Pancreas (tissue), 10 donors: ENCODE results near the gene ANKAR. TPM values are rescaled to one million over a fixed set of nuclear protein-coding genes. Genes with fewer than 3 reads are reported as not detected.

ENCODE experiments used
- ATAC-seq, 4 donors: fragments of 200-7000 bp; cut with Tn5 transposase; one replicate each; pipeline versions ENCODE4 v1.8.0 to v1.9.1; 2020; ENCODE audit warnings: mild to moderate bottlenecking in 4 of 4, moderate library complexity in 4 of 4
- DNase-seq, 6 donors: peaks; one replicate each; pipeline ENCODE4 v3.0.0-alpha.2; 2020
- FAIRE-seq: peaks from 2 replicates; lab custom pipeline; 2012; peaks lifted over from hg19 to GRCh38; lab: Jason Lieb, UNC
- H3K27ac ChIP-seq, 4 donors: fragments of 200-600 bp; sonication (generic); 1 replicate in 3 of 4; 2 replicates in 1 of 4; pipeline versions ENCODE4 v1.5.0 to v1.8.0; 2020
- H3K27me3 ChIP-seq, 4 donors: fragments of 200-600 bp; one replicate each; pipeline ENCODE4 v1.8.0; 2021
- H3K36me3 ChIP-seq, 3 donors: fragments of 200-600 bp; sonication (generic) in 1 of 3; one replicate each; pipeline versions ENCODE4 v1.5.0 to v1.8.0; 2020 to 2021
- H3K4me1 ChIP-seq, 3 donors: fragments of 200-600 bp; one replicate each; pipeline ENCODE4 v1.8.0; 2021
- H3K4me3 ChIP-seq, 4 donors: fragments of 200-600 bp; sonication (generic) in 2 of 4; one replicate each; pipeline versions ENCODE4 v1.5.0 to v1.8.0; 2020 to 2021
- H3K9me3 ChIP-seq, 4 donors: fragments of 200-600 bp; one replicate each; pipeline ENCODE4 v1.8.0; 2021
- whole genome bisulfite sequencing, 2 donors: extraction: QIAGEN DNeasy Blood & Tissue Kit; methylation state at CpG; one replicate each; pipeline ENCODE4 v1.1.7; 2013; 5-methylcytosine and 5-hydroxymethylcytosine counted together
- intact Hi-C, 3 donors: fragments of 100-400 bp; cut with DNase I; formaldehyde crosslinking; loops; one replicate each; pipeline versions ENCODE4 v1.11.1 to v1.14.2; 2022
- polyA plus RNA-seq, 2 donors: library from polyadenylated mRNA; stranded (reverse); fragments of 200-250 nt; gene quantifications; one replicate each; pipeline ENCODE4 v1.2.3, GENCODE V29; 2013
- total RNA-seq, 6 donors: library from RNA; stranded (reverse); fragmentation: NEBNext Ultra II Directional in 4 of 6; extraction: Animal tissue kit (Norgen Biotek cat#: 25700) in 4 of 6; gene quantifications; one replicate each; pipeline versions ENCODE4 v1.2.1 to v1.2.4, GENCODE V29; 2021 to 2023
- TF ChIP-seq, protein P1 (sequence below), 4 donors: fragments of 200-600 bp; sonication (generic) in 3 of 4; IDR thresholded peaks; one replicate each; pipeline versions ENCODE4 v1.5.0 to v1.8.0; 2021; ENCODE audit warnings: antibody characterized with exemption in 4 of 4
- donor health status: healthy with polysubstance abuse.
- donor health status: DM: no; HTN: no; CAD: no; lungs with moderate emphysema.
- donor health status: DM: no; HTN: no; CAD: no.
- donor health status: control.
- donor health status: control.
- donor health status: Bipolar disorder and iron deficiency.
- donor health status: DM: yes; HTN: yes; CAD: no.
- donor health status: DM: no; HTN: no; CAD: no.
- donor health status: DM: no; HTN: no; CAD: no.
- donor health status: DM: yes; HTN: yes; CAD: no.

The ANKAR gene, protein sequence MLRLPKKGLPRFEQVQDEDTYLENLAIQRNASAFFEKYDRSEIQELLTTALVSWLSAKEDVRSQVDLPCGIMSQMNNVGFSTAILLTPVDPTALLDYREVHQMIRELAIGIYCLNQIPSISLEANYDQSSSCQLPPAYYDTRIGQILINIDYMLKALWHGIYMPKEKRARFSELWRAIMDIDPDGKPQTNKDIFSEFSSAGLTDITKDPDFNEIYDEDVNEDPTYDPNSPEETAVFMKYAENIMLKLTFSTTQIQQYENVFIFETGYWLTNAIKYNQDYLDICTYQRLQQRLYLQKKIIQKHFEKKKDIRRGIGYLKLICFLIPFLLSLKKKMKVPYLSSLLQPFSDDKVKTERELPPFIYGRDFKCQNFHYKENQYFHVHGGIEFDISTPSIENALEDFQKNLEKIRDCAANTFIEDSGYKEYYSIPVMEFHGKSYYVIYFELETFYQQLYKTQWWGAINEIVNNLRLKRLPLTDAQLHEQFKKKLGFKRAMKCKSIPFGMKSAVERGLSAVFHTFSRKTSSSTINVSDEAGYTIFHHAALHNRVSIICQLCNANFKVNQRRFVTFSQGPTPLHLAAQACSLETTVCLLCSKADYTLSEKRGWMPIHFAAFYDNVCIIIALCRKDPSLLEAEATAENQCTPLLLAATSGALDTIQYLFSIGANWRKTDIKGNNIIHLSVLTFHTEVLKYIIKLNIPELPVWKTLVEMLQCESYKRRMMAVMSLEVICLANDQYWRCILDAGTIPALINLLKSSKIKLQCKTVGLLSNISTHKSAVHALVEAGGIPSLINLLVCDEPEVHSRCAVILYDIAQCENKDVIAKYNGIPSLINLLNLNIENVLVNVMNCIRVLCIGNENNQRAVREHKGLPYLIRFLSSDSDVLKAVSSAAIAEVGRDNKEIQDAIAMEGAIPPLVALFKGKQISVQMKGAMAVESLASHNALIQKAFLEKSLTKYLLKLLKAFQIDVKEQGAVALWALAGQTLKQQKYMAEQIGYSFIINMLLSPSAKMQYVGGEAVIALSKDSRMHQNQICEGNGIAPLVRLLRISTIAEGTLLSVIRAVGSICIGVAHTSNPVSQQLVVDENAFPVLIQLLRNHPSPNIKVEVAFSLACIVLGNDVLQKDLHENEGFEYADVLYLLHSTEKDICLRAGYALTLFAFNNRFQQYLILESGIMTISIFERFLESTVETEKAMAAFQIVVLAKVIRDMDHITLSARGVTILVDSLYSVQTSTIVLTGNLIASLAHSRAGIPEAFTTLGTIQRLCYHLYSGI (N-terminal part only)
- total RNA-seq (1 to 10 TPM; 4.0 to 8.9 (median 6.3) TPM), polyA plus RNA-seq (1 to 10 TPM; 3.1 to 4.7 TPM)

DNA sequence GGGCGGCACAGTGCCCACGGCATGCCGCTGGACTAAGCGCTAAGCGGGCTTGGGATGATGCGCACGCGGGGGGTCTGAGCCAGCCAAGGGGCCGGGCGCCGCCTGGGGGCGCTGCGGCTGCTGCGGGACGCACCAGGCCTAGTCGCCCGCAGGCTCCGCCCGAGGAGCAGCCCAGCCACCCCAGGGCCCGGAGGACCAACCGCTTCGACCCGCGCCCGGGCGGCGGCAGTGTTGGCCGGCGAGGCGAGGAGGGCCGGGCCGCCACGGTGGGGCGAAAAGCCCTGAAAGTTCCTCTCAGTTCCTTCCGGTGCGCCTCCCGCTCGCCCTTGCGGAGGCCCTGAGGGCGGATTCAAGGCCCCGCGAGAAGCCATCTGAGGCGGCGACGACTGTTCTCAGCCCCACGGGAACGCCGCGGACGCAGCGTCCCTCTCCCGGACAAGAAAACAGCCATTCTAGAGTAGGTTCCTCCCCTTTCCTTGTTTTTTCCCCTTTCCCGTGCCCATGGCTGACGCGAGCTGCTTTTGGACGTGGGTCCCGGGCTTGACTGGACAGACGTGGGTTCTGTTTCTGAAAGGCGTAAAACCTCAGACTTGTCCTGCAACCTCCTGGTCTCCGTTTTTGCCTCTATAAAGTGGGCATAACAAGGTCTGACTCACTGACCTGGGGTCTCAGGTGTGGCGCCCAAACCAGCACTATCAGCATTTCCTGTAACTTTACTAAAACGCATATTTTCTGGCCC lies at the start of gene ANKAR:
TSS of gene ANKAR (plus strand) at position 297 of the 739 bp plus-strand sequence. CDS start 1,821 bp downstream, outside the sequence.
- TF ChIP-seq, protein P1, sequence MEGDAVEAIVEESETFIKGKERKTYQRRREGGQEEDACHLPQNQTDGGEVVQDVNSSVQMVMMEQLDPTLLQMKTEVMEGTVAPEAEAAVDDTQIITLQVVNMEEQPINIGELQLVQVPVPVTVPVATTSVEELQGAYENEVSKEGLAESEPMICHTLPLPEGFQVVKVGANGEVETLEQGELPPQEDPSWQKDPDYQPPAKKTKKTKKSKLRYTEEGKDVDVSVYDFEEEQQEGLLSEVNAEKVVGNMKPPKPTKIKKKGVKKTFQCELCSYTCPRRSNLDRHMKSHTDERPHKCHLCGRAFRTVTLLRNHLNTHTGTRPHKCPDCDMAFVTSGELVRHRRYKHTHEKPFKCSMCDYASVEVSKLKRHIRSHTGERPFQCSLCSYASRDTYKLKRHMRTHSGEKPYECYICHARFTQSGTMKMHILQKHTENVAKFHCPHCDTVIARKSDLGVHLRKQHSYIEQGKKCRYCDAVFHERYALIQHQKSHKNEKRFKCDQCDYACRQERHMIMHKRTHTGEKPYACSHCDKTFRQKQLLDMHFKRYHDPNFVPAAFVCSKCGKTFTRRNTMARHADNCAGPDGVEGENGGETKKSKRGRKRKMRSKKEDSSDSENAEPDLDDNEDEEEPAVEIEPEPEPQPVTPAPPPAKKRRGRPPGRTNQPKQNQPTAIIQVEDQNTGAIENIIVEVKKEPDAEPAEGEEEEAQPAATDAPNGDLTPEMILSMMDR (IDR thresholded peaks at IDR 0.05), result peak; percentile 81 to 87 (median 83)
- FAIRE-seq, result no peak

DNA sequence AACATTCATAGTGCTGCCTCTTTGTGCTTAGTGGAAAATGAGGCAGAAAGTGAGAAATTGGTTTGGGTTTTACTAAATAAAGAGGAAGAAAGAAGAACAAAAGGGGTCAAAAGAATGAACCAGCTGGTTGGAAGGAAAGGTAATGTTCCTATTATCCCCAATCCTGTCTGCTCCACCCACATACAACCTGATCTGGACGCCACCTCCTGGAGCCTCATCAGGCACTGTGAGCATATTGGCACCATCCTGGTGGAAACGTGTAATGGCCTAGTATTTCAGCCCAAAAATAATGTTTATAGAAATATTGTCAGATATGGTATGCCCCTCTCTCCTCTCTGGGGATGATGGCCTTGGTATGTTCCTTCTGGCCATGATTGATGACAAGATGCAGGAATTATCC lies 48.8 kb upstream of the ANKAR start:
- DNase-seq, result no peak
- intact Hi-C loops, result no loop called here

More for the DNA sequence above, at the start of gene ANKAR:
- no peaks in the 10 kb centered on the region for H3K9me3 ChIP-seq
- H3K4me1 ChIP-seq, result peaks cover 0 to 4% (median 0%) of the 10 kb centered on the region in 3 donors
- ATAC-seq (peak; percentile 99), DNase-seq (peak; percentile 90 to 96 (median 93))
- H3K4me3 ChIP-seq, result peak within 1 kb of the TSS; percentile 57 to 75 (median 62)
- intact Hi-C loops, result no loop called here
- WGBS, 2 donors, result 0 to 1% methylated on average over 48 to 62 of the region's 62 CpGs
- H3K27ac ChIP-seq, result peak within 1 kb of the TSS; percentile 87 to 98 (median 92)
- H3K36me3 ChIP-seq, result peaks cover 0 to 7% (median 0%) of the 10 kb centered on the region in 3 donors
- H3K27me3 ChIP-seq, result no peaks in the 10 kb centered on the region

DNA sequence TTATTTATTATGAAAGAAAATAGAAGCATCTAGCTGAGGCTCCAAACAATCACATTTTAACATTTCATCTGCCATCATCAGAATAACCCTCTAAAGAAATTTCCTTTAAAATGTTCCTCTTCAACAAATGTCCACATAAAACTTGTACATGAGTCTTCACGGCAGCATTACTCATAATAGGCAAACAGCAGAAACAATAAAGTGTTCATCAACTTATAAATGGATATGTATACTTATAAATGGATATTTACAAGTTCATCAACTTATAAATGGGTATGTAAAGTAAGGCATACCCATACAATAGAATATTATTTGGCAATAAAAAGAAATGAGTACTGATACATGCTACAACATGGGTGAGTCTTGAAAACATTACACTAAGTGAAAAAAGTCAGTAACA lies 46.7 kb upstream of the ANKAR start:
- intact Hi-C loops, result no loop called here
- FAIRE-seq, result no peak
- TF ChIP-seq, protein P1 (IDR thresholded peaks at IDR 0.05), result no peak
- no peak overlapping the region for H3K4me3 ChIP-seq
- no peak for DNase-seq
- ATAC-seq, result no peak
- no peak overlapping the region for H3K27ac ChIP-seq
- 85 to 90% methylated on average over 1 of the region's 1 CpG for WGBS, 2 donors
- H3K36me3 ChIP-seq, result no peaks in the 10 kb centered on the region
- no peaks in the 10 kb centered on the region for H3K4me1 ChIP-seq
- no peaks in the 10 kb centered on the region for H3K9me3 ChIP-seq
- H3K27me3 ChIP-seq, result no peaks in the 10 kb centered on the region

More for the DNA sequence above, 48.8 kb upstream of the ANKAR start:
- TF ChIP-seq, protein P1 (IDR thresholded peaks at IDR 0.05), result no peak
- Histone ChIP-seq H3K4me3 (no peak overlapping the region), H3K27ac (no peak overlapping the region), H3K27me3 (no peaks in the 10 kb centered on the region), H3K36me3 (no peaks in the 10 kb centered on the region), H3K4me1 (no peaks in the 10 kb centered on the region), H3K9me3 (no peaks in the 10 kb centered on the region)
- 66% methylated on average over 2 of the region's 2 CpGs for WGBS, 2 donors
- FAIRE-seq (no peak), ATAC-seq (no peak)

DNA sequence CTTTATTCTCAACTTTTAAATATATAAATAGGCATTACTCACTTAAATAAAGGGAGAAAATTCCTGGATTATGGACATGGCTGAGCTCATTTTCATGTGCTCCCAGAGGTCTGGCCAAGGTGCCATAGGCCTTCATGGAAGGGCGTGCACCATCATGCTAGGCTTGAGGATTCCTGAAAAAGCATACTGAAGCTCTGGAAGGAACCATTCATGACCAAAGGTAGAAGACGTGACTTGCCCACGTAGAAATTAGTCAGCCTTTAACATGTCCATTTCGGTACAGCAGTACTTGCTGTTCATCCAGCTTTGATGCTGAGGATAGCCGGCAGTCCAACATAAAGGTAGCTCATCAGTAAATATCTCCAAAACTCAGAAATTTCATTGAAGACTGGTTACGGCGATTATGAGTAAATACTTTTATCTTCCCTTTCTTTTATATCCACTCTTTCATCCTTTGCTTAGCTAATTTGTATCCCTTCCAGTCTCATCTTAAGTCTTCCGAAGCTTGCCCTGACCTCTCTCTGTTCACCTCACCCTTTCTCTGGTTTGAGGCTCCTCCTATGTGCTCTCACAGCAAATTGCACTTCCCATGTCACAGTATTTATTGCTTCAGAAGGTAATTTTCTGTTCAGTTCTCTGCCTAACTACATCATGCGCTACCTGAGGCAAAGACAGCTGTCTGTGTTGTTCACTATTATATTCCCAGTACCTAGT lies 45.5 kb upstream of the ANKAR start:
- H3K9me3 ChIP-seq, result no peaks in the 10 kb centered on the region
- H3K4me3 ChIP-seq, result no peak overlapping the region
- TF ChIP-seq, protein P1 (IDR thresholded peaks at IDR 0.05), result no peak
- DNase-seq (no peak), ATAC-seq (peak in 1 of 4 donors; percentile 40), FAIRE-seq (no peak)
- no peak overlapping the region for H3K27ac ChIP-seq
- no peaks in the 10 kb centered on the region for H3K36me3 ChIP-seq
- 81 to 84% methylated on average over 9 of the region's 9 CpGs for WGBS, 2 donors
- H3K27me3 ChIP-seq, result no peaks in the 10 kb centered on the region
- no peaks in the 10 kb centered on the region for H3K4me1 ChIP-seq
- intact Hi-C loops, result no loop called here
